ENCODE measurements around the gene HTR3C.

DNA sequence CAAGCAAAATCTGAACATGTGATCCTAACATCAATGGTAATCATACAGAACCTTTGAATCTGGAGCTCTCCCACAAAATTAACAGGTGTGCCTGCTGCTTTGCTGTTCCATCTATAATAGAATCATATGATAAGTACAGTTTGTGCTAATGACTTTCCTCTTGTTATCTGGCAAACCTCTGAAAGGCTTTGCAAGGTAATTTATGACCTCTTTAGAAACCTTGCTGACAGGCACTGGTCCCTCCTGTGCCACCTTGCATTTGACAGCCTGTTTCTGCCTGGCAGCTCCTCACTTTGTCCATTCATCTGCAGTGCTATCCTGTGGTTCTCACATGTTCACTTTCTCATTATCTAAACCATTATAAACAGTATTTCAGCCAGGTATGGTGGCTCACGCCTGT is 10.2 kb upstream of the HTR3C start:
- TF ChIP-seq RAD21 (IDR thresholded peaks at IDR 0.05; ENCODE audit: low read depth), result no peak
- no peak for TF ChIP-seq CREB1 (IDR thresholded peaks at IDR 0.05; ENCODE audit: low read depth)
- TF ChIP-seq EGR1 (IDR thresholded peaks at IDR 0.05), result no peak
- TF ChIP-seq TAF1 (IDR thresholded peaks at IDR 0.05; ENCODE audit: low read depth), result no peak
- no peak for TF ChIP-seq NFIC (IDR thresholded peaks at IDR 0.05)
- TF ChIP-seq, protein P1, sequence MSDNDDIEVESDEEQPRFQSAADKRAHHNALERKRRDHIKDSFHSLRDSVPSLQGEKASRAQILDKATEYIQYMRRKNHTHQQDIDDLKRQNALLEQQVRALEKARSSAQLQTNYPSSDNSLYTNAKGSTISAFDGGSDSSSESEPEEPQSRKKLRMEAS (IDR thresholded peaks at IDR 0.05), result no peak
- TF ChIP-seq, protein P2, sequence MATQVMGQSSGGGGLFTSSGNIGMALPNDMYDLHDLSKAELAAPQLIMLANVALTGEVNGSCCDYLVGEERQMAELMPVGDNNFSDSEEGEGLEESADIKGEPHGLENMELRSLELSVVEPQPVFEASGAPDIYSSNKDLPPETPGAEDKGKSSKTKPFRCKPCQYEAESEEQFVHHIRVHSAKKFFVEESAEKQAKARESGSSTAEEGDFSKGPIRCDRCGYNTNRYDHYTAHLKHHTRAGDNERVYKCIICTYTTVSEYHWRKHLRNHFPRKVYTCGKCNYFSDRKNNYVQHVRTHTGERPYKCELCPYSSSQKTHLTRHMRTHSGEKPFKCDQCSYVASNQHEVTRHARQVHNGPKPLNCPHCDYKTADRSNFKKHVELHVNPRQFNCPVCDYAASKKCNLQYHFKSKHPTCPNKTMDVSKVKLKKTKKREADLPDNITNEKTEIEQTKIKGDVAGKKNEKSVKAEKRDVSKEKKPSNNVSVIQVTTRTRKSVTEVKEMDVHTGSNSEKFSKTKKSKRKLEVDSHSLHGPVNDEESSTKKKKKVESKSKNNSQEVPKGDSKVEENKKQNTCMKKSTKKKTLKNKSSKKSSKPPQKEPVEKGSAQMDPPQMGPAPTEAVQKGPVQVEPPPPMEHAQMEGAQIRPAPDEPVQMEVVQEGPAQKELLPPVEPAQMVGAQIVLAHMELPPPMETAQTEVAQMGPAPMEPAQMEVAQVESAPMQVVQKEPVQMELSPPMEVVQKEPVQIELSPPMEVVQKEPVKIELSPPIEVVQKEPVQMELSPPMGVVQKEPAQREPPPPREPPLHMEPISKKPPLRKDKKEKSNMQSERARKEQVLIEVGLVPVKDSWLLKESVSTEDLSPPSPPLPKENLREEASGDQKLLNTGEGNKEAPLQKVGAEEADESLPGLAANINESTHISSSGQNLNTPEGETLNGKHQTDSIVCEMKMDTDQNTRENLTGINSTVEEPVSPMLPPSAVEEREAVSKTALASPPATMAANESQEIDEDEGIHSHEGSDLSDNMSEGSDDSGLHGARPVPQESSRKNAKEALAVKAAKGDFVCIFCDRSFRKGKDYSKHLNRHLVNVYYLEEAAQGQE (IDR thresholded peaks at IDR 0.05; ENCODE audit: low read depth), result no peak
- TF ChIP-seq FOXM1 (IDR thresholded peaks at IDR 0.05; ENCODE audit: borderline replicate concordance, low read depth), result no peak
- TF ChIP-seq TEAD4 (IDR thresholded peaks at IDR 0.05), result no peak
- no peak for TF ChIP-seq EP300 (IDR thresholded peaks at IDR 0.05; ENCODE audit: borderline replicate concordance)
- no peak for TF ChIP-seq YY1 (IDR thresholded peaks at IDR 0.05; ENCODE audit: low read depth)
